GM15510 (cell line): ENCODE data around the gene TSPAN18.

ENCODE experiments used
- POLR2A ChIP-seq: IDR thresholded peaks from 3 replicates; pipeline ENCODE4 v1.6.1; 2011; ENCODE audit warnings: borderline replicate concordance; ENCODE audit not compliant: insufficient read length; ENCODE audit errors: extremely low read depth

TSPAN18 gene

GRCh38 chr11:44835296-44835695 lies 108.5 kb downstream of the TSPAN18 start:
- TF ChIP-seq POLR2A: no peak

GRCh38 chr11:44835938-44836337 lies 109.2 kb downstream of the TSPAN18 start:
- TF ChIP-seq POLR2A: no peak

GRCh38 chr11:44837661-44838060 lies 110.9 kb downstream of the TSPAN18 start:
- TF ChIP-seq POLR2A: no peak

GRCh38 chr11:44839458-44840084 lies 112.8 kb downstream of the TSPAN18 start:
- TF ChIP-seq POLR2A: no peak

GRCh38 chr11:44840085-44840478 lies 113.3 kb downstream of the TSPAN18 start:
- no peak for TF ChIP-seq POLR2A

GRCh38 chr11:44840521-44841251 lies 113.9 kb downstream of the TSPAN18 start:
- TF ChIP-seq POLR2A: no peak

- no peak for TF ChIP-seq POLR2A
Measured at GRCh38 chr11:44842220-44842619, 115.5 kb downstream of the TSPAN18 start.

- no peak for TF ChIP-seq POLR2A
Measured at GRCh38 chr11:44846852-44847251, 120.1 kb downstream of the TSPAN18 start.

- TF ChIP-seq POLR2A: no peak
Measured at GRCh38 chr11:44847316-44847715, 120.6 kb downstream of the TSPAN18 start.

- TF ChIP-seq POLR2A: no peak
Measured at GRCh38 chr11:44848203-44848962, 121.6 kb downstream of the TSPAN18 start.

- no peak for TF ChIP-seq POLR2A
Measured at GRCh38 chr11:44848963-44849350, 122.2 kb downstream of the TSPAN18 start.

- TF ChIP-seq POLR2A: no peak
Measured at GRCh38 chr11:44849424-44849823, 122.7 kb downstream of the TSPAN18 start.

- TF ChIP-seq POLR2A: no peak
Measured at GRCh38 chr11:44849922-44850321, 123.2 kb downstream of the TSPAN18 start.

- TF ChIP-seq POLR2A: no peak
Measured at GRCh38 chr11:44851496-44851895, 124.7 kb downstream of the TSPAN18 start.

GRCh38 chr11:44852159-44852747 lies 125.5 kb downstream of the TSPAN18 start:
- TF ChIP-seq POLR2A: no peak

- TF ChIP-seq POLR2A: no peak
Measured at GRCh38 chr11:44852952-44853351, 126.2 kb downstream of the TSPAN18 start.

GRCh38 chr11:44853666-44854065 lies 126.9 kb downstream of the TSPAN18 start:
- no peak for TF ChIP-seq POLR2A
